GM21526 (cell line): Measurements from ENCODE around the gene DLK1.

ENCODE experiments used
- ATAC-seq: cut with Tn5 transposase; IDR thresholded peaks from one replicate; pipeline ENCODE4 v1.9.1; 2021; ENCODE audit warnings: moderate library complexity; ENCODE audit not compliant: unreplicated experiment, low FRiP score

DLK1 gene

GRCh38 chr14:100785626-100786025 lies 58.9 kb downstream of the DLK1 start:
- ATAC-seq = no peak

- no peak for ATAC-seq
These were observed 59.4 kb downstream of the DLK1 start for GRCh38 chr14:100786131-100786530.

GRCh38 chr14:100786576-100787219 lies 60.0 kb downstream of the DLK1 start:
- ATAC-seq = no peak

GRCh38 chr14:100787659-100788058 lies 61.0 kb downstream of the DLK1 start:
- no peak for ATAC-seq
